IPS-18c (cell line): Measurements from ENCODE around the gene CWF19L2.
"Not testable (repeated sequence)": the region's sequence is repeated elsewhere in the genome, so short reads cannot be mapped to it uniquely, and the experiment has no call there.

Experiments used
- H3K4me3 ChIP-seq: 2 replicates; pipeline ENCODE4 v1.7.0; 2013; ENCODE audit warnings: low read depth, mild to moderate bottlenecking, low read length, moderate library complexity; ENCODE audit not compliant: insufficient read depth
- H3K9me3 ChIP-seq: one replicate; pipeline ENCODE4 v1.6.1; 2013; ENCODE audit warnings: mild to moderate bottlenecking, low read length, moderate library complexity; ENCODE audit not compliant: control insufficient read depth, insufficient read depth

CWF19L2 gene

DNA sequence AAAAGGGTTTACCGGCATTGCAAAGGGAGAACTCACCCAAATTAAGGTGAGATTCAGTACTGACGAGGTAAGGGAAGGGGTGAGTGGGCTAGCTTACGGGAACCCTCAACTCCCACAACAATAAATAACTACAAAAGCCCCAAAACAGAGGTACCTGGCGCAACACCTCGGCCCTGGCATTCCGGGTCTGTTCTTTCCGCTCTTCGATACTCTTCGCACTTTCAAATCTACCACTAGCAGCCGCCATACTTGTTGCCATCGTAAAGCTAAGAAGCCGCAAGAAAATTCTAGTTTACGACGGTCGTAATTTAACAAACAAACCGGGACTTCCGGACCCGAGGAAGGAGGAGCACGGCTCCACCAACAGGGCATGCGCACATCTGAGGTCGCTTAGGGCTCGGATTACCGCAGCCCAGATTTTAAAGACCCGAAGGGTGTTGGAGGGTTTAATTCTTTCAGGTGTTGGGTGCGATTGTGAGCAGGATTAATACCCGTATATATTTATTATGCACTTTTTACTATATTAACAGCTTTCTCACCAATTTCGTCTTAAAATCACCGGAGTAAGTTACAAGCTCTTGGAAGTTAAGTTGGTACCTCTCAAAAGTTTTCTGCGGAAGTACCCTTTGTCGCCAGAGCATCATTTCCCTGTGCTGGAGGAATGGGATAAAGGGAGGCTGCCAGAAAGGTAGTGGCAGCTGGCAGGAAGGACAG lies at the start of gene CWF19L2:
CWF19L2 (minus strand) TSS at position 268 of the 714 bp plus-strand sequence; CDS start at position 259, 9 bp downstream.
- Histone ChIP-seq H3K9me3 (no peaks in the 10 kb centered on the region), H3K4me3 (peak within 1 kb of the TSS; percentile 64)

DNA sequence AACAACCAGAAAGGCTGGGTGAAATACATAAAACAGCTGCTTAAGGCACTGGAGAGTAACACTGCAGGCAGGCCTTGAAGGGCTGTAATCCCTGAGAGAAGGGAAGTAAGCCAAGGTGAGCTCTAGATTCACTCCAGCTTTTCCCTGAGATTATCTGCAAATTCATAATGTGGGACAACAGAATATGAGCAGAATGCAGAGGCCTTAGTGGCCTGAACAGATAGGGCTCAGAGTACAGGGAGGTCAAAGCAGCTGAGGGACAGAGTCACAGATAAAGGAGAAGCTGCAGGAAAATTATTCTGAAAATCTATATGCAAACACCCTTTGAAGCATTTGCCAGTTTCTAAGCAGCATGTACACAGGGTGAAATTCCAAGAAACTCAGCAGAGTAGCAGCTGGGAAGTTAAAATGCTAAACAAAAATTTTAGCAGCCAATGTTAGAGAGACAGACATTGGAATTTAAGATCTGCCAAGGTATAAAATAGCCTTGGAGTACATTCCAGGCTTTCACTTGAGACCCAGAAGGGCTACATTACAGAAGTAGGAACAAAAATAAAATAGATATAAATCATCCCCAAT lies 48.1 kb upstream of the CWF19L2 start:
- H3K9me3 ChIP-seq, result no peaks in the 10 kb centered on the region
- H3K4me3 ChIP-seq, result no peak overlapping the region

DNA sequence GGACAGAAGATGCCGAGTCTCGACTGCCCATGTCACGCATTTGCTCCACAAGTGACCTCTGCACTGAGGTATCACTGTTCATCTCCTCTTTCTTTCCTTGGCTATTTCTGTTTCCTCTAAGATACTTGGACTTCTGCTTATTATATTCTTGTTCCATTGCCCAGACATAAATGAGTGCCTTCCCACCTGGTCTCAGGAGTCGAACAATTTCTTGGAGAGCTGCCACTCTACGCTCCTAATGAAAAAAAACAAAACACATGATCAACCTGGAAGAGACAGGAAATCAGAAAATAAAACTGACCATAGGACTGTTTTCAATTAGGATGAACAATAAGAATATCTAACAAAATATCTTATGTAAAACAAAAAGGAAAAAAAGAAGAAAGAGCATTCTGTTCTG lies 47.4 kb upstream of the CWF19L2 start:
- Histone ChIP-seq H3K4me3 (no peak overlapping the region), H3K9me3 (no peaks in the 10 kb centered on the region)

DNA sequence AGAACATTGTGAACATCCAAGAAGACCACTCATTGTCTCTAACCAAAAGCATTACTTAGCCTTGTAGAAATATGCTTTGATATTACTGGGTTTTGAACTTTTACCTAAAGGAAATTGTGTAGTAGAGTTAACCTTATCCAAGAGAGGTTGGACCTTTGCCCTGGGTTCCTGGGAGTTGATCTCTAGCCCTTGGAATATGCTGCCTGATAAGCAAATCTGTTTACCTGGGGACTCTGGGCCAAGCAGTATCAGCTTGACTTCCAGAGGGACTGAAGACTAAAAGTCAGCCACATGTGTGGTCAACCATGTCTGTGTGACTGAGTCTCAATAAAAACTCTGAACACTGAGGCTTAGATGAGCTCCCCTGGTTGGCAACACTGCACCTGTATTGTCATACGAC lies 44.1 kb upstream of the CWF19L2 start:
- no peak overlapping the region for H3K4me3 ChIP-seq
- H3K9me3 ChIP-seq, result no peaks in the 10 kb centered on the region

DNA sequence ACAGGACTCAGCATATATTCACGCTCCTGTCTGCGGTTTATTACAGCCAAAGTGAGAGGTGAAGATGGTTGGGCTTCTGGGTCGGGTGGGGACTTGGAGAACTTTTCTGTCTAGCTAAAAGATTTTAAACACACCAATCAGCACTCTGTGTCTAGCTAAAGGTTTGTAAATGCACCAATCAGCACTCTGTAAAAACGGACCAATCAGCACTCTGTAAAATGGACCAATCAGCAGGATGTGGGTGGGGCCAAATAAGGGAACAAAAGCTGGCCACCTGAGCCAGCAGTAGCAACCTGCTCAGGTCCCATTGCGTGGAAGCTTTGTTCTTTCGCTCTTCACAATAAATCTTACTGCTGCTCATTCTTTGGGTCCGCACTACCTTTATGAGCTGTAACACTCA lies 39.7 kb upstream of the CWF19L2 start:
- not testable (repeated sequence) for H3K9me3 ChIP-seq, H3K4me3 ChIP-seq

DNA sequence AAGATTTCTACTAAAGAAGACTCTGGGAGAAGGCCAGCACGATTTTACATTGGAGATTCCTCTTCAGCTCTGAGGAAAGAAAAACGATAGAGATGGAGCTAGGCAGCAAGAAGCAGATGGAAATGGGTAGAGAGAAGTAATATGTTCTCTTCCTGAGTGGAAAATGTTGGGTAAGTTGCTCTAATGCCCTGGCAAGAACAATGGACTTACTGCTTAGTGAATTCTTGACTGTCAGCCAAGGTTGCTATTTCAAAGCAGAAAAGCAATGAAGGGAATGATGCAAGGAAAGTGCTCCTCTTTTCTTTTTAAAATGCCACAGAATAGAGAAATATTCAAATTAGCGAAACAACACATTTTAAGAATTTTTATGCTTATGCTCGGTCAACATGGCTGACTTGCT lies 38.4 kb upstream of the CWF19L2 start:
- H3K9me3 ChIP-seq, result no peaks in the 10 kb centered on the region
- H3K4me3 ChIP-seq, result no peak overlapping the region

DNA sequence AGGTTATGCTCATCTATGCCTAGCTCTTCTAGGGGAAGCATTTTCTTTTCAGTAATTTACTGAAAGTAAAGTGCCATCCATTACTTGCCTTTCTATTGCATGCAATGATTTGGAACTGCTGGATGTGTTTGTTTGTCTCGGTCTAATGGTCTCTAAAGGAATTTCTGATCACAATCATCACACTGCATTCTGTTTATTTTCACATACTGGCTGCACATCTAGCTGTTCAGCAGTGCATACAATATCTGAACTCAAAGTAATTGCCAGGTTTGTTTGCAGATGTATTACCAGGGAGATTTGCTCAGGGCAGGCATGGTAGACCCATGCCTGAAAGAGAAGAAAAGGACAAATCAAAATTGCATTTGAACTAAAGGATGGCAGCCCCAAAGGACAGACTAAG lies 36.4 kb upstream of the CWF19L2 start:
- no peaks in the 10 kb centered on the region for H3K9me3 ChIP-seq

DNA sequence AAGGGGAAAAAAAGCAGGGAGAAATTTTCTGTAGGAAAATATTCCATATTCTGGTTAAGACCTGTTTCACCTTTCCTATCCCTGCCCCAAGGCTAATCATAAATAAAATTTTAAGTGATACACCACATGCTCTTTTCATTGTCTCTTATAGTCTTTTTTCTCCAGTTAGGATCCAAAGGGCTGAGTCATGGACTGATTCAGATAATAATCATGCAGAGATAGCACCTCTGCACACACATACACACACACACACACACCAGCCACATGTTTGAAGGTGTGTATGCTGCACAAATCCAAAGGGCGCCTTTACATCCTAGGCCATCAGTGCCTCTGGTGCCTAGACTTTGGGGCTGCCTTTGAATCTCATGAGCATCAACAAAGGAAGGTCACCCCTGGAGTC lies 35.5 kb upstream of the CWF19L2 start:
- Histone ChIP-seq H3K9me3 (no peaks in the 10 kb centered on the region), H3K4me3 (no peak overlapping the region)

More for the DNA sequence above, 36.4 kb upstream of the CWF19L2 start:
- no peak overlapping the region for H3K4me3 ChIP-seq

DNA sequence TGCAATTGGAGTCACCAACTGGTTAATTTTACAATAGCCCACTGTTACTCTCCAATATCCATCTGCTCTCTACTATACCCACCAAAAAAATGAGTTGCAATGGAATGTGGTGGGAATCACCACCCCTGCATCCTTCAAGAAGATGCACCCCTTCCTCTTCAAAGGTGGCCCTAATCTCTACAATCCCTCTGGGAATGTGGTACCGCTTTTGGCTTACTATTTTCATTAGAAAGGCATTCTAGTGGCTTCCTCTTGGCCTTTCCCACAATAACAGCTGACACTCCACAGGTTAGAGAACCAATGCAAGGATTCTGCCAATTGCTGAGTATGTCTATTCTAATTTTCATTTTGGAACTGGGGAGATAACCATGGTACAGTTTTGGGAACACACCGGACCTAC lies 33.2 kb upstream of the CWF19L2 start:
- no peak overlapping the region for H3K4me3 ChIP-seq

DNA sequence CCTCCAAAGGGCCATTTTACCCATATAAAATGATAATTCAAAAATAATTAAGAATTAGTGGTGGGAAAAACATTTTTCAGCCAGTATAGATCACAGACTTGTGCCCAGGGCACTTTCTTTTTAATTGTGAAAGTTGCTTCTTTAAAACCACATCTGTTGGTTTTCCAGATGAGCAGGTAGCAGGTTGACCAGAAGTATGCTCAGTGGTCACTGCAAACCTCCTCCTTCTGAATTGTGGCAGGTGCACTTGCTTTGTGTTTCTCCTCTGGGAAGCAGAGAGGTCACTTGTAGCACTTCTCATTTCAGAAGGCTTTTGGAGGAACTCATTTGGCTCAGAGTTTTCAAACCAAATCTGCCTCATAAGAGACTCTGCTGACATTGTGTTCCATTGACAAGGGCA lies 24.6 kb upstream of the CWF19L2 start:
- no peaks in the 10 kb centered on the region for H3K9me3 ChIP-seq

More for the DNA sequence above, 33.2 kb upstream of the CWF19L2 start:
- H3K9me3 ChIP-seq, result no peaks in the 10 kb centered on the region

DNA sequence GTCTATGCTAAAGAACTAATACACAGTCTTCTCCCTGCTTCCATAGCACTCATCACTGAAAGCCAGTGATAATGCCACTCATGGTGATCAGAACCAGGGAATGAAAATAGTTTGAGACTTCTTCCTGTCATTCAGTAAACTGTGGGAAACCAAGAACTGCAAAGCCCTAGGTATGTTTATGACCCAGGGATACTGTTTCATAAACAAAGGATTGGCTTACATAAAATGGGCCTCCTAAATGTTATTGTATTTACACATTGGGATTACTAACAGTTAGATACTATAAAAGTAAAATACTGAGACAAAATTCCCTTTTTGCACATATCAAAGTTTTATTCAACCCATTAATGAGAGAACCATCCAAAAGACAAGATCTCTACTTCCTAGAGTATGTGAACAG lies 21.3 kb upstream of the CWF19L2 start:
- Histone ChIP-seq H3K9me3 (no peaks in the 10 kb centered on the region), H3K4me3 (no peak overlapping the region)

More for the DNA sequence above, 24.6 kb upstream of the CWF19L2 start:
- no peak overlapping the region for H3K4me3 ChIP-seq

DNA sequence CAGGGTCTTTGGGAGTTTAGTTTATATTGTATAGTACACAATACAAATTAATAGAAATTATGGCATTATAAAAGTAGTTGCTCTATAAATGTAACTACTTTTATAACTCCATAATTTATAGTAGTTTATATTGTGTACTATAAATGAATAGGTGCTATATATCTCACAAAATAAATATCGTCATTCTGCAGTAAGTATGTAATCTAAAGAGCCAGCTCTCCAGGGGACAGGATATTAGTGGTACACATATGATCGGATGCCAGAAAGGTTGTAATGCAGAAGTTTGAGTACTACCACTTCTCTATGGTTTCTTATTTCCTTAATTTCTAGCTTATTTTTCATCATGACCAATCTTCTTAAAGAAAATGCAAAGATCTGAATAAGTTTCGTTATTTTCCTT lies 20.2 kb upstream of the CWF19L2 start:
- H3K4me3 ChIP-seq, result no peak overlapping the region
- H3K9me3 ChIP-seq, result no peaks in the 10 kb centered on the region

DNA sequence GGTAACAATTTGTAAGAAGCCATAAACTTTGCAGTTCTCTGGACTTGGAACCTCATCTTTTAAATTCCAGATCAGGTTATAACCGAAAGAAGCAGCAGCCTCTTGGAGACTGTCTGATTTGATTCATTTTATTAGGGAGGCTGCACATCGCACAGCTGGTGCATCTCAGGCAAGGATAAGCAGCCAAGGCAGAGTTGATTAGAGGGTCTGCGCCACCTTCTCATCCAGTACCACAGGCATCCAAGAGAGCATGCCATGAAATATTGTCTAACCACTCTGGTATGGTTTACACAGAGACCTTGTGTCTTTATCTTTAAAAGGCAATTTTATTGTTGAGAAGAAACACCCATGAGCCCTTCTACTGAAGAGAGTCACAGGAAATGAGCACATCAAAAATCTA lies 16.2 kb upstream of the CWF19L2 start:
- H3K4me3 ChIP-seq, result no peak overlapping the region
- no peaks in the 10 kb centered on the region for H3K9me3 ChIP-seq

DNA sequence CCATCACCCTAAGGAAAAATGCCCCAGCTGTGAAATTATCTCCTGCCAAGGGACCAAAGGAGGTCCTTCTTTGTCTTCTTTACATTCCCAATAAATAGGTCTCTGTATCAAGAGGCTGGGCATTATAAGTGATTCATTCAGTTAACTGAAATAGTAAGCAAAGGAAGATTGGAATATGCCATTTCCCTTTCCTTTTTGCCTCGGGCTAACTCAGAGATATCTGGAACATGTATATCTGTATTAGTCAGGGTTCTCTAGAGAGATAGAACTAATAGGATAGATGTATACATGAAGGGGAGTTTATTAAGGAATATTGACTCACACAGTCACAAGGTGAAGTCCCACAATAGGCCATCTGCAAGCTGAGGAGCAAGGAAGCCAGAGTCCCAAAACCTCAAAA lies 15.3 kb upstream of the CWF19L2 start:
- Histone ChIP-seq H3K4me3 (no peak overlapping the region), H3K9me3 (no peaks in the 10 kb centered on the region)

DNA sequence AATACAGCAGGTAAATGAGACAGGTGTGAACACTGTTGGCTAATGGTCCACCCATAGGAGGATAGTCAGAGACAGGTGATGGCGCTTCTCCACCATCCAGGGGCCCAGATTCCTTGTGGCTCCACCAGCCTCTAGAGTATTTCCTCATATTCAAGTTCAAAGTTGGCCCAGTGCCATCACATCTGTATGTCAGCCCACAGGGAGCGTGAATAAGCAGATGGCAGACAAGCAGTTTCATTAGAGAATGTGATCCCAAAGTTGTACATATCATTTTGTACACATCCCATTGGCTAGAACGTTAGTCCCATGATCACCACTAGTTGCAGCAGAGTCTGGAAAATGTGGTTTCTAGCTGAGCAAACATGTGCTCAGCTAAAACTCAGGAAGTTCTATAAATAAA lies 11.0 kb upstream of the CWF19L2 start:
- H3K9me3 ChIP-seq, result peaks cover 3% of the 10 kb centered on the region
- H3K4me3 ChIP-seq, result no peak overlapping the region

DNA sequence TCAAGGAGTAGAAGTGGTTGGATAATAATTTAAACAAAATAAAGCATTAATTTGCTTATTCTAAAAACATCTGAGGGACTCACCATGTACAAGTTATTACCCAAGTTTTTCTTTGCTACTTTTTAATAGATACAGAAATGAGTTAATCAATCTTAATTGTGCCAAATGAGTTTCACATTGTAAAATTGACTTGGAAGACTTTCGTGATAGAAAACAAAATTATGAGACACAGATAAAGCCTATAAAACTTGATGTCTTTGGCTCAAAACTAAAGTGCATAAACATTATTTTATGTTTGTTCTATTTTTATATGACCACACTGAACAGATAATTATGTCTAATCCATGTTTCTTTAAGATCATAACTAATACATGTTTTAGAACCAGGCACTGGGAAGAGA lies 10.1 kb upstream of the CWF19L2 start:
- no peak overlapping the region for H3K4me3 ChIP-seq
- H3K9me3 ChIP-seq, result peaks cover 3% of the 10 kb centered on the region

DNA sequence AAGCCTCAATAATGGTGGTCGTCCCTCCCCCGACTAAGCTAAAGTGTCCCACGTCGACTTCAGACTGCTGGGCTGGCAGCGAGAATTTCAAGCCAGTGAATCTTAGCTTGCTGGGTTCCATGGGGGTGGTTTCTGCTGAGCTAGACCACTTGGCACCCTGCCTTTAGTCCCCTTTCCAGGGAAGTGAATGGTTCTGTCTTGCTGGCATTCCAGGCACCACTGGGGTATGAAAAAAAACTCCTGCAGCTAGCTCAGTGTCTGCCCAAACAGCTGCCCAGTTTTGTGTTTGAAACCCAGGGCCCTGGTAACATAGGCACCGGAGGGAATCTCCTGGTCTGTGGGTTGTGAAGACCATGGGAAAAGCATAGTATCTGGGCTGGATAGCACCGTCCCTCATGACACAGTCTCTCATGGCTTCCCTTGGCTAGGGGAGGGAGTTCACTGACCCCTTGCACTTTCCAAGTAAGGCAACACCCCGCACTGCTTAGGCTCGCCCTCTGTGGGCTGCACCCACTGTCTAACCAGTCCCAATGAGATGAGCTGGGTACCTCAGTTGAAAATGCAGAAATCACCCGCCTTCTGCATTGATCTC lies 8.7 kb upstream of the CWF19L2 start:
- not testable (repeated sequence) for H3K4me3 ChIP-seq, H3K9me3 ChIP-seq

DNA sequence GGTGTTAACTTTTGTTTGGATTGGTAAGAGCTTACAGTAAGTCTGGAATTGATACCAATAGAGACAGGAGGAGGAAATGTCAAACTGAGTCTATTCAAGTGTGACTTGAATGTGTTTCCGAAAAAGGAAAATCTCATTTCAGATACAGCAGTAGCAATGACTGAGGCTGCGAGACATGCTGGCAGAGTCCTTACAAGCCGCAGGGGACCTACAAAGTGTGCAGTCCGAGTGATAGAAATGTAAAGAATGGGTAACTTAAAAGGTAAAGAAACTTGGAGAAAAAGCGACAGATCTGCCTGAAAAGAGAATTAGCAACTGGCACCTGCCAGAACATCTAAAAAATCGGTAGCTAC lies 444 bp downstream of the CWF19L2 start:
- Histone ChIP-seq H3K4me3 (peak overlapping the region; percentile 64), H3K9me3 (no peaks in the 10 kb centered on the region)
